Measurements from ENCODE around the gene SLFN12L. TPM values are rescaled to one million over a fixed set of nuclear protein-coding genes. Genes with fewer than 3 reads are reported as not detected.
"Not testable (repeated sequence)": the region's sequence is repeated elsewhere in the genome, so short reads cannot be mapped to it uniquely, and the experiment has no call there.

The SLFN12L gene
- polyA plus RNA-seq, 1 donor, result 0.19 TPM

DNA sequence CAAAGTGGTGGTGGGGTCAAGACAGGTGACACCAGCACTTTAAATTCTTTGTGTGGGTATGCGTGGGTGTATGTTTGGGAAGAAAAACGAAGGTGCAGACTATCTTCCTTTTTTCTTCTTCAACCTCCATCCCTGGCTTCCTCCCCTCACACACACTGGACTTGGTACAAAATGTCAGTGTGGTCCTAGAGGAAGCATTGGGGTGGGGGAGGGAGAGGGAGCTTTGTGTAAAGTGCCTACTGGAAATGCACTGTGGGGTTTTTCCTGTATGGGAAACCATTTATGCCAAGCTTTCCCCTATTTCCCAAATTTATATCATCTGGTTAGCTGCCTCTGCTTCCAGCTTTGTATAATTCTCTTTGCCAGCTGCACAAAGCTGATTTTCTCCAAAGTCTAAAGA, 44.4 kb downstream of the SLFN12L start:
- DNase-seq, result no peak

DNA sequence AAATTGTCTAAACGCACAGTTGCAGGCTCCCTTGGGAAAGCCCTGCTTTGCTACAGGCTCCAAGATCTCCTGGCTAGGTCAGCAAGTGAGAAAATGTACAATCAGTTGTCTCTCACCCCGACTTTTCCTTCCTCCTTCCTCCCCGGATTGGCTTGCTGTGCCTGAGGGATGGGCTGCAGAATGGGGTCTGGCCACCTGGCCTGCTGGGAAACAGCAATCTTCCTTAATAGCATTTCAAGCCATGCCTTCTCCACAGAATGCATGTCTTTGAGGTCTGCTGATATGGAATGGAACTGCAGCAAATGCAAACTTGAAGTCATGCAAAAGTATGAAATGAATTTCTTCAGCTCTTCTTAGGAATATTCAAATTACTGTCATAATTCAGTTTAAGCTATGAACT, 46.1 kb downstream of the SLFN12L start:
- no peak for DNase-seq

DNA sequence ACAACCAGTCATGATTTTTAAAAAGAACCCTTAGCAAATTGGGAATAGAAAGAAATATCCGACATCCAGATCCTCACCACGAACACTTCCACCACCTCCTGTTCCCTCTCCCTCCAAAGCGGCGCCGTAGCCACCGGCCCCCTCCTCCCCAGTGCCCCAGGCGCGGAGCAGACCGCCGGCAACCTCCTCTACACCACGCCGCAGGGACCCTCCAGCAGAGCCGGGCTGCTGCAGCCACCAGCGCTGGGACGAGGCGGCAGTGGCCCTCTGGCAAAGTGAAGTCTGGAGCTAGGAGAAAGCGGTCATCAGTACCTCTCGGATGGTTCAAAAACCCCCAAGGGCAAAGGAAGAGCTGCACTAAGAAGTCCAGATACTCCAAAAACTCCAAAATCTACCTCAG, 47.5 kb downstream of the SLFN12L start:
- no peak for DNase-seq

DNA sequence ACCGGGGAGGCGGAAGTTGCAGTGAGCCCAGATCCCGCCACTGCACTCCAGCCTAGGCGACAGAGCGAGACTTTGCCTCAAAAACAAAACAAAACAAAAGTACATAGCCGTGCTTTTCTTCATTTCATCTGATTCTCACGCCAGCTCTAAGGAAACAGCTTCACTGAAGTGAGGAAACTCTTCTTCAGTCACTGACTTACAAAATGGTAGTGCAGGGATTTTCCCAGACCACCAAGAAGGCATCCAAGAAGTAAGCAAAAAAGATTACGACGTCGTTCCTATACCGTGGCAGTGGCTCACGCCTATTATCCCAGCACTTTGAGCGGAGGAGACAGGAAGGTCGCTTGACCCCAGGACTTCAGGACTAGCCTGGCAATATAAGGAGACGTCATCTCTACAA, 48.5 kb downstream of the SLFN12L start:
- no peak for DNase-seq

DNA sequence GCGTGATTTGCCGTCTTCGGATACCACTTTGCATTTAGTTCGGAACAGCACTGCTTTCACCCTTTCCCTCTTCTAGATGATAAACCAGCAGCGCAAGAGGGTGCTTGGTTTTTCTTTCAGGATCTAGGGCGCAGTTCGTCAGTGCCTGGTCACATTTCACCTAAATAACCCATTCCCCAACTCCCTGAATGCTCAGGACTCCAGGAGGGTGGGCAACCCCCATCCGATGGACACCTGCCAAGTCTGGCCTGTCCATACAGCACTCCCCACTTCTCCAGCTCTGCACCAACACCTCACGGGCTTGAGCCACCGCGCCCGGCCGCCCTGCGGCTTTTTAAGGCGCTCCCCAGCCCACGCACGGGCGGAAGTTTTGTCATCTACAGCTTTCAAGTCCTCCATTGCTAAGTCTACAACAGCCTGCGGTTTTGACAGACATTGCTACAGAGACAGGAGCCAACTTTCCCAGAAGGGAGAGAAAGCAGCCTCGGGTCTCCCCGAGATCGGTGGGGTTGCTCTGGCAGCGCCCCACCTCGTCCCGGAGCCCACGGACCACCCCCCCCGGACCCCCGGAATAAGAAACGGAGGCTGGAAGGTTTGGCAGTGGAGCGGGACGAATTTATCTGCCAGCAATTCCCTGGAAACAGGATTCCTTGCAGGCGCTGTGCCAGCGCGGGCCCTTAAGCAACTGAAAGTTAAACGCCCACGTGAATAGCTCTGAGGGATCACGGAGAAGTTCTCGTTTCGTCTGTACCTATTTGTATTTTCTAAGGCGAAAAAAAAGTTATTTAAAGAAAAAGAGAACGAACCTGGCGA, 50.4 kb downstream of the SLFN12L start:
- DNase-seq, result no peak

DNA sequence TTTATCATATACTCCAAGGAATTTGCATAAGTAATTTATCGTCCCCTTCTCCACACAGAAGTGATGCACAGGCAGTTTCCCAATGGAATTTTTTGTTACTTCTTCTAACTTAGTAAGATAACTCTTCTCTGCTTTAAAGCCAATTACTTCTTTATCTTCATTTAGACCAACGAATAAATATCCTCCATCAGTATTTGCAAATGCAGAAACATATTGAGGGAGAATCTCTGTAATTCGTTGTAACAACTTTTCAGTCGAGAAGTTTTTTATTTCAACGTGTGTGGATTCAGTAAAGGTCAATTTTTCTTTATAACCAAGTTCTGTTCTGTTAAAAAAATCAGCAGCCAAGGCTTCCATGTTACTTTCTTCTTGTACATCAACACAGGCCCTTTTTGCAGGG, 58.2 kb downstream of the SLFN12L start:
- no peak for DNase-seq

DNA sequence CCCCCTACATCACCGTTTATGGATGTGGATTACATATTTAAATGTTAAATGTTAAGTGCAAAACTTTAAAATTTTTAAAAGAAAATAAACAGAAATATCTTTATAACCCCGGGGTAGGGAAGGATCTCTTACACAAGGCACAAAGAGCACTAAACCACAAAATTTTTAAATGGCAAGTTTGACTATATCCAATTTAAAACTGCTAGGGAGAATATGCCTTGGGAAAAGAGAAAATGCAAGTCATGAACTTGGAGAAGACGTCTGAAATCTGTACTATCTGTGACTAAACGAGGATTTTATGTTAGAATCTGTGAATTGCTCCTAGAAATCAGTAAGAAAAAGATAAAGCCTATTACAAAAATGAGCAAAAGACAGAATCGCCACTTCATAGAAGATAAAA, 60.2 kb downstream of the SLFN12L start:
- DNase-seq, result no peak

DNA sequence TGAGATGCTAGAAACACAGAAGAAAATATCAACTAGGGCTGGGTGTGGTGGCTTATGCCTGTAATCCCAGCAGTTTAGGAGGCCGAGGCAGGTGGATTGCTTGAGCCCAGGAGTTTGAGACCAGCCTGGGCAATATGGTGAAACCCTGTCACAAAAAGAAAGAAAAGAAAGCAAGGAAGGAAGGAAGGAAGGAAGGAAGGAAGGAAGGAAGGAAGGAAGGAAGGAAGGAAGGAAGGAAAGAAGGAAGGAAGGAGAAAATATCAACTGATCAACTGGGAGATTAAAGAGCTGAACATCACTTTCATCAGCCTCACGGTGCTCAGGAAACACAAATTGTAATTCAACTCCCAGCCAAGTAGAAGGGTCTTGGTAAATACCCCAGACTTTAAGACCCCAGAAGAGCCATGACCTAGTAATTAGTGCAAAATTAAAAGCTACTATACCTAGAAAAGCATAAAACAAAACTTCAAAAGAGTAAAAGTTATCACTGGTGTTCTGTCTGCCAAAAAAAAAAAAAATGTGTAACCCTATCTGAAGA, 61.1 kb downstream of the SLFN12L start:
- DNase-seq, result no peak

DNA sequence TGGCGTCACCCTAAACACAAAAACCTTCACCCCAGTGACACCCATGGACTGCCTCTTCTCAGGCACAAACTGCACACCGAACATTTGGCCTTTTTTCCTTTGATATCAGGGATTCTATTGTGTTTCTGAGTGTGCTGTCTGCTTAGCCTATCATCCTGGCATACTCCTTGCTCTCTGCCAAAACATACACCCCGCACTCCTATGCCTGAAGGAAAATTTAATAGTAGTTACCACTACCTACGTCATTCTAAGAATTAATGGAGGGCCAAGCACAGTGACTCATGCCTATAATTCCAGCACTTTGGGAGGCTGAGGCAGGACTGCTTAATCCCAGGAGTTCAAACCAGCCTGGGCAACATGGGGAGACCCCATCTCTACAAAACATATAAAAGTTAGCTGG, 69.0 kb downstream of the SLFN12L start:
- DNase-seq, result no peak

DNA sequence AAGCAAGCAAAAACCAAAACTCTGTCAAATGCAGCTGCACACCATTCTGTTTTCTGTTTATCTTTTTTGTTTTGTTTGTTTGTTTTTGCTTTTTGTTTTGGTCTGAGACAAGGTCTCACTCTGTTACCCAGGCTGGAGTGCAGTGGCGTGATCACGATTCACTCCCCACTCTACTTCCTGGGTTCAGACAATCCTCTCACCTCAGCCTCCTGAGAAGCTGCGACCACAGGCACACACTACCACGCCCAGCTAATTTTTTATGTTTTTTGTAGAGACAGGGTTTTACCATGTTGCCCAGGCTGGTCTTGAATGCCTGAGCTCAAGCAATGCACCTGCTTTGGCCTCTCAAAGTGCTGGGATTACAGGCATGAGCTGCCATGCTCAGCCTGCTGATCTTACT, 69.7 kb downstream of the SLFN12L start:
- no peak for DNase-seq

DNA sequence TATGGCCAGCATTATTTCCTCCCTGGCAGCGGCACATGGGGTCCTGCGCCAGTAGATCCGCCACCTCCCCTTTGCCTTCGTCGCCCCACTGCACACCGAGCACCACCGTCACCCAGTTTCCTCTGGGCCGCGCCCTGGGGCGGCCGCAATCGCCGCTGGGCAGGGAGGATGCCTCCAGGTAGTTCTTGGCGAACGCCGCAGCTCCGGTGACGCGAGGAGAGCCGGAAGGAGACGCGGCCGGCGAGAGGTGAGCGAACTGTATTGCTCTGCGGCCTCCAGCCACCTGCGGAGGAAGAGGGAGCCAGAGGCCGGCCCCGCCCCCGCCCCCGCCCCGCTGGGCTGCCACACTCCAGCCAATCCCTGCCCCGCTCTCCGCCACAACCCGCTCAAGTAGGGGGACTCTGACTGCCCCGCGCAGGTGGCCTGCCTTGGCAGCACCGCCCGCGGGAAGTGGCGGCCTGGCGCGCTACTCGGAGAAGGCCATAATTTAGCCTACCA, 77.1 kb downstream of the SLFN12L start:
- no peak for DNase-seq

DNA sequence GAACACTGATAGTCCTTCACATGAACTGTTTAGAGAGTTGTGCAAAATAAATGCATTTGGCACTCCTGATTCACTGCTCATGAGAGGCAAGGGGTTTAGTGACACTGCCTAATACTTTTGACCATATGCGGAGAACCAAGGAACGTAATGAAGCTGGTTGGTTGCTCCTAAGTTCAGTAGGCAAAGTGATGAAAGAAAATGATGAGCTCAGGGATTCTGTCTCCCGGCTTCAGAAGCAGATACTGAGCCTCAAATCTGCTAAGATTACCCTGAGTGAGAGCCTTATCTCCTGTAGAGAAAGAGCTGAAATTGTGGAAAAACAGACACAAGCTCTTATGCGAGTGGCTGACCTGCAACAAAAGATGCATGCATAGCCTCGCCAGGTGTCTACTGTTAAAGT, 83.4 kb downstream of the SLFN12L start:
- not testable (repeated sequence) for DNase-seq

DNA sequence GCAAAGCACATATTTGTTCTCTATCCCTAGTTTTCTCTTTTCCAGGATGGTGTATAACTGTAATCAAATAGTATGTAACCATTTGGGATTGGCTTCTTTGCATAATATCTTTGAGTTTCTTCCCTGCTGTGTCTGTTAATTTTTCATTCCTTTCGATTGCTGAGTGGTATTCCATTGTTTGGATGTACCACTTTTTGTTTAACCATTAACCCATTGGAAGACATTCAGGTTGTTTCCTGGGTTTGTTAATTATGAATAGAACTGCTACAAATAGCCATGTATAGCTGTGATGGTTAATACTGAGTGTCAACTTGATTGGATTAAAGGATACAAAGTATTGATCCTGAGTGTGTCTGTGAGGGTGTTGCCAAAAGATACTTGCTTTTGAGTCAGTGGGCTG, 84.3 kb downstream of the SLFN12L start:
- DNase-seq, result no peak

DNA sequence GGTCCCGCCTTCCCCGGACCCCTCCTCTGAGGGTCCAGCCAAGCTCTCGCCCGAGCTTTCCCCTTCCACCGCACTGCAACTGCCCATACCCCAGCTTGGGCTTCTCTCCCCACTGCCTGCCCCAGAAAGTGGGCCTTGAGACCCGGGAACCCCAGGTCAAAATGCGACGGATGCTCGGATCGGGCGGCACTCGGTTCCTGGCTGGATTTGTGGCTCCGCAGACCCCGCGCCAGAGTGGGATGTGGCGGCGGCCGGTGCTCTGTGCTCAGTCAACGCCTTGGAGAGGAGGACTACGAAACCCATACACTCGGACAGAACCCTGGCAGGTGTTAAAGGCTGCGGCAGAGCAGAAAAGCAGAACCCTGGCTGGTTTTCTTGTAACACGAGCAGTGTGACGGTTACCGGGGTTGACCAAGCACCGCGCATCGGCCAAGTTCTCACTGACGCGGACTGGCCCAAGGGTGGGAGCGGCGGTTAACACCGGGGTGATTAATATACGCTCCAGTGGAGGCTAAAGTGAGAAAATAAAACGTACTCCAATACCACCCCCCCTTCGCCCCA, 88.0 kb downstream of the SLFN12L start:
- peak; percentile 32 for DNase-seq

DNA sequence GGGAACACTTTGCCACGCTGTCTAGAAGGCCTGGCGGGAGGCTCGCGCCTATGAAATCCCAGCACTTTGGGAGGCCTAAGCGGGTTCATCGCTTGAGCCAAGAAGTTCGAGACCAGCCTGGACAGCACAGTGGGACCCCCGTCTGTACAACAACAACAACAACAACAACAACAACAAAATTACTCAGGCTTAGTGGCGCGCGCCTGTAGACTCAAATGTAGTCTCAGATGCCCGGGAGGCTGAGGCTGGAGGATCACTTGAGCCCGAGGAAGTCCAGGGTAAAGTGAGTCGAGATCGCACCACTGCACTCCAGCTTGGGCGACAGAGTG, 88.6 kb downstream of the SLFN12L start:
- DNase-seq, result no peak

DNA sequence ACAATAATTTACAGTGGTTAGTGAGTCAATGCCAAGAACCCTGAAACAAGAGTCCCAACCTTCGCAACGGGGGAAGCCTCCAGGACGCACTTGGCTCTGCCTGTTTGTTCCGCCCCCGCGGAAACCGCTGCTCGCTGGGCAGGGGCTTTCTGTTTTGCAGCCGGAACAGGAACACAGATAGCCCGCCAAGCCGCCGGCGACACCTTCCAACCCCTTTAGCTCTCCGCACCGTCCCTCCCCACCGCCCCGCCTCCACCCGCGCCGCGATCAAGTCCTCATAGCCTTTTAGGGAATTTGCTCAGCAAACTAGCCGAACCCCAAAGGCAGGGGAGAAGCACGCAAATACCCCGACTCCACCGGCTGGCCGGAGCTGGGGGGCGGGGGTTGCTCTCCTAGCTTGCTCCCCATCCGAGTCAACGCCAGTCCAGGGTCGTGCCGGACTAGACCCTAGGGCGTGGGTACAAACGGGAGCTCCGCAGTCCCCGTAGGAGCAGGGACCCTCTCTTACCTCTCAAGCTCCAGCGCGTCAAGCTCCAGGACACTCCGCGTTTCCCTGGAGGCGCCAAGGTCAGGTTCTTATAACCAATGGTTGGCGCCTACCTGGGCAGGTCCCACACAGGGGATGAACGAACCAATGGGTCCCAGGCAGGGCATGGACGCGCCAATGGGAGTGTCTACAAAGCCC, 89.1 kb downstream of the SLFN12L start, which contains the start of gene SLFN13:
Gene SLFN13, minus strand, starts transcription at position 553 of the 685 bp plus-strand sequence. CDS start 3,086 bp downstream, outside the sequence.
- peak; percentile 46 for DNase-seq

DNA sequence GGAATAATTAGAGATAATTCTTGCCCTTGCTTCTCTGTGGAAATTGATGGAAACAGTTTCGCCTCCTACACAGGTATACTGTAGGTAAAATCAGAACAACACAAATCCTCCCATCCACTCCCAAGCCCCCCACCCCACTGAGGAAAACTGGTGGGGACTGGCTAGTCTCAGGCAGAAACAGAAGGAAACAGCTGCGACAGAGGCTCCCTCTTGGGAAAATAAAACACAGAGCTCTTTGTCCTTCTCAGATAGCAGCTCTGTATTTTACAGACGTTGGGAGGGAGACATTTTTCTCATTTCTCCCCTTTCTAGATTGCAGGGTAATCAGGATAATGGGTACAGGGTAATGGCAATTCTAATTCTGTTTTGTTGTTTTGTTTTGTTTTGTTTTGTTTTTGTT, 90.0 kb downstream of the SLFN12L start:
- DNase-seq, result no peak

DNA sequence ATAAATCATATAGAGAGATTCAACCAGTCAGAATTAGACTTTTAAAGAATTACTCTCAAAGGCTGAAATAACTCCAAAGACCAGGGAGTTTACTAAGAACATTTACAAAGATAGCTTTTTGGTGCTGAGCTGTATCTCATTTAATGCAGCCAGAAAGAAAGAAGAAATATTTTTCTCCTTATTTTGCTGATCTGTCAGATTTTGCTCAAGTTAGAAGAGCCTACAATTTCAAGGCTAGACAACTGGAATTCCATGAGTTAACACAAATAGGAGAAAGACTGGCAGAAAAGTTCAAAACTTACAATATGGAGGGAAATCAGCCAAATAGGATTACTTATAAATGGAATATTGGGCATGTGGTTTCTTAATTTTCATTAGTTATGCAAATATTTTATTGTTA, 99.0 kb downstream of the SLFN12L start:
- no peak for DNase-seq

DNA sequence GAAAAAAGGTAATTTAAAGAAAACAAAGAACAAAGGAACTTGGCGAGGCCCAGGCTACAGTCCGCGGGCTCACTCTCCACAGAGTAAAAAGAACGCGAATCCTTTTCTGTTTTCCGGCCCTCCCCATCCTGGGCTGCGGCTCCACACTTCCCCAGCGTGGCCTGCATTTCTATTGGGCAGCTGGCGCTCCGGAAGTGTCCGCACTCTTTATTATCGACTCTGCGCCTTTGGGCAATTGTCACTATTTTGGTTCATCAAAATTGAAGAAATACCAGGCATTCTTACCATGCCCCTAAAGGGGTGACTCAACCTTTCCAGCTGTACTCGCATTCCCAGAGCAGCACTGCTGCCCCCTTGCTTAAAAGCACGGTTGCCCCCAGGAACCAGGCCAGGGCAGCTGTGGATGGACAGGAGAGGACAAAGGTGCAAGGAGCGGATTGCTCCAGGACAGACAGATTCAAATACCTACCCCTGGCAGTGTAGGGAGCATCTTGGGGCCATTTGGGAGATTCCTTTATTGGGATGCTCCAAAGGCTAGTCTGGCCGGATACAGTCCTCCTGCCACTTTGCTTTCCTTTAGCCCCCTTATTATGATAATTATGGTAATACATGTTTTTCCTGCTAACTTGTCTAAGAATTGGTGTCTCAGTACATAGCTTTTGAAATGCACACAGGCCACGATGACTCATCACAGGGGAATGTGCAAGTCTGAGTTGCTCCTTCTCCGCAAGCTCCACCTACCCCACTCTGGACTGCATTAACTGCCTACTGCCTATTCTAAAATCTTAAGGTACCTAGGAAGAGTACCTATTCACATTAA, 104.2 kb downstream of the SLFN12L start:
- peak; percentile 78 for DNase-seq

DNA sequence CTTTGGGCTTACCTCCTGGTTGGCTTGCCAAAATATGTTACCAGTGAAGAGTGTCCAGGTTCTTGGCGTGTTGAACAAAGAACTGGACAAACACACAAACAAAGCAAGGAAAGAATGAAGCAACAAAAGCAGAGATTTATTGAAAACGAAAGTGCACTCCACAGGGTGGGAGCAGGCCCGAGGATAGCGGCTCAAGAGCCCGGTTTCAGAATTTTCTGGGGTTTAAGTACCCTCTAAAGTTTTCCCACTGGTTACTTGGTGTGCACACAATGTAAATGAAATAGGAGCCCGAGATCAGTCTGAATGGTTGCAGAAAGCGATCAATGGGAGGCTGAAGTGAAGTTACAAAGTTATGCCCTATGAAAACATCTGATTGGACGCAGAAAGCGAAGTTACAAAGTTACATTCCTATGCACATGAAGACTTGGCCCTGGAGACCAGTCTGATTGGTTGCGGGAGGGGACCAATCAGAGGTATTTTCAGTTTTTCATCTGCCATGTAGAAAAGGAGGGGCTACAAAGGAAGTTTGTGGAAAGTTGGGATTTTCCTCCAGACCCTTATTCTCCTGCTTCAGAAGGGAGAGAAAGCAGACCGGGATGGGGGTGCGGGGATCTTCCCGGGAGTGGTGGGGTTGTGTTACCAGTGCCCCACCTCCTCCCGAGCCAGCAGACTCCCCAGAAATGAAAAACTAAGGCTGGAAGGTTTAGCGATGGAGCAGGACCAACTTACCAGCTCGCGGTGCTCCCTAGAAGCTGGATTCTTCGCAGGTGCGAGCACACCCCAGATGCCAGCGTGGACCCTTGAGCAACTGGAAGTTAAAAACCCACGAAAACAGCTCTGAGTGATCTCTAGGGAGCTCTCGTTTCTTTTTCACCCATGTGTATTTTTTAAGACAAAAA, 105.1 kb downstream of the SLFN12L start, which contains the start of gene SLFN12:
Gene SLFN12, minus strand, starts transcription at position 325 of the 899 bp plus-strand sequence. CDS start 9,472 bp downstream, outside the sequence.
- DNase-seq, result peak; percentile 91

DNA sequence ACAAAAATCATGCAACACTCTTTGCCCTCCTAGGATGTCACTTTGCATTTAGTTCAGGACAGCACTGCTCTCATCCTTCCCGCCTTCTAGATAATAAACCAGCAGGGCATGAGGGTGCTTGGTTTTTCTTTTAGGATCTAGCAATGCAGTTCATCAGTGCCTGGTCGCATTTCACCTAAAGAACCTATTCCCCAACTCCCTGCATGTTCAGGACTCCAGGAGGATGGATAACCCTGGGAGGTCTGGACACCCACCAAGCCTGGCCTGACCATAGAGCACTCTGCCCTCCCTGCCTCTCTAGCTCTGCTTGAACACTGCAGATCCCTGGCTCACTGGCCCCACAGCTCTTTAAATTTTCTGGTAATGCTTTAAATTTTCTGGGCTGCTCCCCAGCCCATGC, 107.8 kb downstream of the SLFN12L start:
- DNase-seq, result no peak

Measured in hindlimb muscle (tissue), 1 donor.